Esophagus muscularis mucosa (tissue), 3 donors: ENCODE measurements around the gene DNAJB13.

Source experiments
- CTCF ChIP-seq, 3 experiments: fragments of 200-600 bp in 2 of 3; fragments of 450-650 bp in 1 of 3; sonication (generic) in 2 of 3; IDR thresholded peaks; one replicate each; pipeline ENCODE4 v1.5.1; 2017 to 2019; ENCODE audit warnings: antibody characterized with exemption in 3 of 3, mild to moderate bottlenecking in 2 of 3, moderate library complexity in 1 of 3
- POLR2A ChIP-seq: fragments of 450-650 bp; IDR thresholded peaks from one replicate; pipeline ENCODE4 v1.6.1; 2017; ENCODE audit warnings: antibody characterized with exemption, moderate library complexity, mild to moderate bottlenecking, low read depth

DNA sequence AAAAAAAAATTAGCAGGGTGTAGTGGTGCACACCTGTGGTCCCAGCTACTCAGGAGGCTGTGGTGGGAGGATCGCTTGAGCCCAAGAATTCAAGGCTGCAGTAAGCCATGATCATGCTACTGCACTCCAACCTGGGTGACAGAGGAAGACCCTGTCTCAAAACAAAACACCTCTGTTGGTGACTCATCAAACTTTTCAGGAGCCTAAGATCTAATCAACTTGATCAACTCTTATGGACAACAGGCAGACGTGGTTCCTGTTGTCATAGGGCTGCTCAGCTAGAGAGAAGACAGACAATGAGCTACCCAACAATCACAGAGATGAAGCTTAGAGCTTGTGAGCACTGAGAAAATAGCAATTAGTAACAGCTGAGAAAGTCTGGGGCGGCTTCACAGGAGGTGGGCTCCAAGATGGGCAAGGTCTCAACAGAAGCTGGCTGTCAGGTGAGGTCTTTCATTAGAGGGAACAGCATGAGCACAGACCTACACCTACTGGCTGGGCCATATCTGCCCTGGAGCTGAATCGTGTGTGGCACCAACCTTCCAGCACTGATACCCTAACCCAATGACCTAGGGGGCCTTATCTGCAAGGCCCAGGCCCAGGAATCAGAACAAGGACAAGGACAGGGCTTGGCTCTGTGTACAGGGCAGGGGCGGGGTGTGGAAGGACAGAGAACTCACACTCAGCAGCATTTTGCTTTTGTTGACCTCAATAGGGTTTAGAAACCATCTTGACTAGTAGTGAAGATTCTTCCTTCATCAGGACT is 65.3 kb downstream of the DNAJB13 start:
- TF ChIP-seq CTCF (IDR thresholded peaks at IDR 0.05), result no peak
- no peak for TF ChIP-seq POLR2A
